ENCODE measurements around the gene WAPL.

- TF ChIP-seq POLR2A (IDR thresholded peaks at IDR 0.05; ENCODE audit: low read length) (no peak), GATA1 (IDR thresholded peaks at IDR 0.05; ENCODE audit: low read depth, low read length) (no peak)
Measured at GRCh38 chr10:86540016-86540415, 18.4 kb upstream of the WAPL start.
